H9 (cell line): Measurements from ENCODE around the gene TTC28. TPM values are rescaled to one million over a fixed set of nuclear protein-coding genes. Genes with fewer than 3 reads are reported as not detected.

ENCODE experiments used
- DNase-seq: peaks from one replicate; pipeline ENCODE4 v3.0.0-alpha.2; 2017
- H2AFZ ChIP-seq: one replicate; pipeline ENCODE4 v1.6.1; 2013; ENCODE audit warnings: mild to moderate bottlenecking, low read length, control low read depth, moderate library complexity
- H2AK5ac ChIP-seq: 2 replicates; pipeline ENCODE4 v1.6.1; 2013; ENCODE audit warnings: low read length, control low read depth, mixed read lengths; ENCODE audit not compliant: insufficient read length
- H2BK120ac ChIP-seq: one replicate; pipeline ENCODE4 v1.6.1; 2013; ENCODE audit warnings: low read depth, mild to moderate bottlenecking, low read length, control low read depth, inconsistent platforms; ENCODE audit not compliant: poor library complexity, severe bottlenecking
- H2BK12ac ChIP-seq: 2 replicates; pipeline ENCODE4 v1.6.1; 2013; ENCODE audit warnings: low read length, control low read depth, mixed read lengths, low read depth; ENCODE audit not compliant: insufficient read length
- H2BK15ac ChIP-seq: 2 replicates; pipeline ENCODE4 v1.6.1; 2013; ENCODE audit warnings: low read depth, low read length, control low read depth
- H2BK20ac ChIP-seq: one replicate; pipeline ENCODE4 v1.6.1; 2013; ENCODE audit warnings: low read depth, mild to moderate bottlenecking, low read length, control low read depth, inconsistent platforms; ENCODE audit not compliant: poor library complexity, severe bottlenecking
- H2BK5ac ChIP-seq: 2 replicates; pipeline ENCODE4 v1.6.1; 2013; ENCODE audit warnings: low read length, control low read depth, mixed read lengths; ENCODE audit not compliant: insufficient read length
- H3K14ac ChIP-seq: 2 replicates; pipeline ENCODE4 v1.6.1; 2013; ENCODE audit warnings: low read length, control low read depth; ENCODE audit not compliant: insufficient read depth
- H3K18ac ChIP-seq: 2 replicates; pipeline ENCODE4 v1.6.1; 2013; ENCODE audit warnings: low read depth, mild to moderate bottlenecking, mixed read lengths, low read length, control low read depth; ENCODE audit not compliant: insufficient read length
- H3K23ac ChIP-seq: 2 replicates; pipeline ENCODE4 v1.6.1; 2013; ENCODE audit warnings: low read length, control low read depth, mixed read lengths, low read depth; ENCODE audit not compliant: insufficient read length
- H3K23me2 ChIP-seq: 2 replicates; pipeline ENCODE4 v1.6.1; 2013; ENCODE audit warnings: low read depth, mild to moderate bottlenecking, mixed read lengths, low read length, control low read depth; ENCODE audit not compliant: insufficient read length, poor library complexity, severe bottlenecking
- H3K27ac ChIP-seq: 2 replicates; pipeline ENCODE4 v1.5.1; 2013; ENCODE audit warnings: low read length, control low read depth, mixed read lengths, low read depth; ENCODE audit not compliant: insufficient read length
- H3K27me3 ChIP-seq: 2 replicates; pipeline ENCODE4 v1.6.1; 2013; ENCODE audit warnings: low read length, control low read depth, inconsistent platforms; ENCODE audit not compliant: insufficient read depth
- H3K4ac ChIP-seq: 2 replicates; pipeline ENCODE4 v1.6.1; 2013; ENCODE audit warnings: low read depth, mild to moderate bottlenecking, control low read depth, inconsistent platforms, low read length, moderate library complexity
- H3K4me1 ChIP-seq: 2 replicates; pipeline ENCODE4 v1.6.1; 2013; ENCODE audit warnings: low read length, control low read depth, inconsistent platforms; ENCODE audit not compliant: insufficient read depth
- H3K4me2 ChIP-seq: 2 replicates; pipeline ENCODE4 v1.6.1; 2013; ENCODE audit warnings: low read length, control low read depth, mixed read lengths; ENCODE audit not compliant: insufficient read length, insufficient read depth
- H3K56ac ChIP-seq: 2 replicates; pipeline ENCODE4 v1.6.1; 2013; ENCODE audit warnings: low read depth, mild to moderate bottlenecking, mixed read lengths, low read length, control low read depth; ENCODE audit not compliant: insufficient read length
- H3K79me1 ChIP-seq: 2 replicates; pipeline ENCODE4 v1.6.1; 2013; ENCODE audit warnings: low read depth, mild to moderate bottlenecking, moderate library complexity, low read length, control low read depth, inconsistent platforms; ENCODE audit not compliant: insufficient read depth, poor library complexity, severe bottlenecking
- H3K79me2 ChIP-seq: 2 replicates; pipeline ENCODE4 v1.6.1; 2013; ENCODE audit warnings: low read length, control low read depth, inconsistent platforms; ENCODE audit not compliant: insufficient read depth
- H3K9ac ChIP-seq: 2 replicates; pipeline ENCODE4 v1.6.1; 2013; ENCODE audit warnings: low read length, control low read depth, mixed read lengths; ENCODE audit not compliant: insufficient read length; ENCODE audit errors: extremely low read depth
- H3K9me3 ChIP-seq: one replicate; pipeline ENCODE4 v1.6.1; 2013; ENCODE audit warnings: low read depth, low read length, inconsistent platforms; ENCODE audit not compliant: control insufficient read depth
- H3T11ph ChIP-seq: one replicate; pipeline ENCODE4 v1.6.1; 2013; ENCODE audit warnings: mild to moderate bottlenecking, low read length, control low read depth, inconsistent platforms
- H4K20me1 ChIP-seq: one replicate; pipeline ENCODE4 v1.6.1; 2013; ENCODE audit not compliant: control insufficient read depth, insufficient read length, insufficient read depth
- H4K5ac ChIP-seq: 2 replicates; pipeline ENCODE4 v1.6.1; 2013; ENCODE audit warnings: low read depth, mild to moderate bottlenecking, mixed read lengths, low read length, control low read depth; ENCODE audit not compliant: insufficient read length
- H4K8ac ChIP-seq: replicated peaks from 2 replicates; pipeline ENCODE4 v1.6.1; 2013; ENCODE audit warnings: low read length, control low read depth, mixed read lengths, low read depth; ENCODE audit not compliant: insufficient read length
- H4K91ac ChIP-seq: 2 replicates; pipeline ENCODE4 v1.6.1; 2013; ENCODE audit warnings: low read depth, mild to moderate bottlenecking, moderate library complexity, mixed read lengths, low read length, control low read depth; ENCODE audit not compliant: insufficient read length
- H3K27ac Mint-ChIP-seq, 3 experiments: 2 replicates in 2 of 3; 3 replicates in 1 of 3; pipeline ENCODE4 v1.8.0; 2020 to 2021; ENCODE audit warnings: mixed read lengths in 3 of 3, mild to moderate bottlenecking in 1 of 3, moderate library complexity in 1 of 3
- H3K27me3 Mint-ChIP-seq: 2 replicates; pipeline ENCODE4 v1.8.0; 2021; ENCODE audit warnings: low read depth, mild to moderate bottlenecking, moderate library complexity, mixed read lengths
- H3K36me3 Mint-ChIP-seq, 3 experiments: 2 replicates in 2 of 3; 3 replicates in 1 of 3; pipeline ENCODE4 v1.8.0; 2020 to 2021; ENCODE audit warnings: low read depth in 3 of 3, mixed read lengths in 3 of 3; ENCODE audit not compliant: insufficient read depth in 1 of 3
- H3K4me1 Mint-ChIP-seq, 2 experiments: 2 replicates each; pipeline ENCODE4 v1.8.0; 2020; ENCODE audit warnings: mixed read lengths in 2 of 2
- H3K4me3 Mint-ChIP-seq, 2 experiments: 2 replicates in 1 of 2; 3 replicates in 1 of 2; pipeline ENCODE4 v1.8.0; 2020 to 2021; ENCODE audit warnings: mild to moderate bottlenecking in 2 of 2, mixed read lengths in 2 of 2, moderate library complexity in 1 of 2
- H3K9me3 Mint-ChIP-seq, 2 experiments: 2 replicates in 1 of 2; 3 replicates in 1 of 2; pipeline ENCODE4 v1.8.0; 2020; ENCODE audit warnings: mild to moderate bottlenecking in 2 of 2, mixed read lengths in 2 of 2, moderate library complexity in 1 of 2
- CTCF ChIP-seq: fragments of 200-600 bp; sonication (generic); conservative IDR thresholded peaks from 3 replicates; pipeline ENCODE4 v1.8.0; 2021; ENCODE audit warnings: antibody characterized with exemption, mild to moderate bottlenecking
- WGBS: extraction: QIAGEN DNeasy Blood & Tissue Kit; methylation state at CpG from one replicate; pipeline ENCODE4 v1.1.7; 2013; ENCODE audit warnings: missing lambda C conversion rate, low lambda C conversion rate, mixed read lengths; ENCODE audit not compliant: insufficient read length; ENCODE audit errors: extremely low coverage; 5-methylcytosine and 5-hydroxymethylcytosine counted together
- total RNA-seq: library from RNA; stranded (reverse); gene quantifications from 2 replicates; pipeline ENCODE4 v1.2.1, GENCODE V29; 2021

Gene TTC28
- total RNA-seq, 1 experiment from 2014 or later = 13.6 TPM

GRCh38 chr22:28229566-28230485, 449.8 kb downstream of the TTC28 start:
- Histone ChIP-seq H3K9me3 (no peaks in the 10 kb centered on the region), H3K23me2 (no peaks in the 10 kb centered on the region), H3T11ph (no peak overlapping the region), H3K4ac (no peak overlapping the region), H3K27me3 (no peaks in the 10 kb centered on the region), H4K5ac (no peak overlapping the region), H3K56ac (no peak overlapping the region), H3K14ac (no peak overlapping the region), H3K79me2 (no peaks in the 10 kb centered on the region), H3K18ac (no peak overlapping the region), H2BK5ac (no peak overlapping the region), H2BK20ac (no peak overlapping the region), H3K4me1 (peaks cover 3% of the 10 kb centered on the region; the same call in 1 of the 2 replicates), H2BK15ac (no peak overlapping the region), H4K91ac (no peak overlapping the region), H3K23ac (no peak overlapping the region), H3K4me2 (no peak overlapping the region), H2AK5ac (no peak overlapping the region), H3K9ac (no peak overlapping the region), H2BK12ac (no peak overlapping the region), H2BK120ac (no peak overlapping the region), H4K20me1 (no peaks in the 10 kb centered on the region), H3K27ac (no peak overlapping the region), H3K79me1 (no peaks in the 10 kb centered on the region), H4K8ac (no peak overlapping the region), H2AFZ (no peak overlapping the region)
- Mint-ChIP-seq H3K27ac (peak overlapping the region in 1 of 3 experiments; percentile 43; a peak in 1 of 7 replicates), H3K36me3 (no peaks in the 10 kb centered on the region), H3K4me1 (peaks cover 20 to 28% of the 10 kb centered on the region in 2 experiments), H3K9me3 (no peaks in the 10 kb centered on the region), H3K4me3 (no peak overlapping the region), H3K27me3 (peaks cover 3% of the 10 kb centered on the region)
- WGBS = no CpG with 5 or more reads among the region's 3 CpGs
- DNase-seq = no peak
- no peak for TF ChIP-seq CTCF
